ENCODE results near the gene SMIM8. TPM values are rescaled to one million over a fixed set of nuclear protein-coding genes. Genes with fewer than 3 reads are reported as not detected.

Gene SMIM8
- total RNA-seq, 1 donor from 2014 or later, result 6.9 TPM

DNA sequence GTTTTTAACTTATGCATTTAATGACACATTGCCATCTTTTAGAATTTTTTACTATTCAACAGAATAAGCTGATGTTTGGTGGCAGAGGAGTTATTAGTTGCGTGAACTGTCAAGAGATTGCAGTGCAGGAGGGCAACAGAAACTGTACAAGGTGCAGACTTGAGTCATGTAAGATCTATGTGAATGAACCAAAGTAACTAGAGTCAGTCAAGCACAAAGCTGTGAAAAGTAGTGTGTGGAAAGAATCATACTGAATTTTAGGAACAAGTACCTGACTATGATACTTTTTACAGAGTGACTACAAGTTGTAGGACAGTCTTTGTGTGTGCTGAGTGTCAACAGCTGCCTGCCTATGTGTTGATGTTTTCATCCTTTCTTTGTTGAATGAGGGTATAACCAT, 19.5 kb downstream of the SMIM8 start:
- H2AFZ ChIP-seq (ENCODE audit: low read depth, low read length), result no peak overlapping the region
- DNase-seq (ENCODE audit: low read depth) (no peak), FAIRE-seq (no peak)
- H3K9me3 ChIP-seq (ENCODE audit: insufficient read depth, low read depth, low read length), result no peaks in the 10 kb centered on the region
- H3K36me3 ChIP-seq (ENCODE audit: insufficient read depth, low read length), result no peaks in the 10 kb centered on the region
- H4K20me1 ChIP-seq (ENCODE audit: insufficient read depth, low read length), result no peaks in the 10 kb centered on the region
- Mint-ChIP-seq H3K27ac (ENCODE audit: unreplicated experiment) (no peak overlapping the region), H3K36me3 (ENCODE audit: low read depth, unreplicated experiment) (peaks cover 1% of the 10 kb centered on the region), H3K4me3 (ENCODE audit: unreplicated experiment) (no peak overlapping the region), H3K4me1 (ENCODE audit: low read depth, unreplicated experiment) (peaks cover 4% of the 10 kb centered on the region), H3K27me3 (ENCODE audit: low read depth, unreplicated experiment) (no peaks in the 10 kb centered on the region), H3K9me3 (ENCODE audit: unreplicated experiment) (no peaks in the 10 kb centered on the region)
- H3K4me2 ChIP-seq (ENCODE audit: low read length), result no peak overlapping the region
- H3K4me3 ChIP-seq (ENCODE audit: insufficient read depth, low read depth, low read length), result no peak overlapping the region
- no peaks in the 10 kb centered on the region for H3K79me2 ChIP-seq (ENCODE audit: insufficient read depth, low read length)
- H3K27me3 ChIP-seq (ENCODE audit: insufficient read depth, low read length), result no peaks in the 10 kb centered on the region
- H3K4me1 ChIP-seq (ENCODE audit: insufficient read depth, low read length), result no peaks in the 10 kb centered on the region
- H3K9ac ChIP-seq (ENCODE audit: low read length), result no peak overlapping the region
- TF ChIP-seq EZH2 (IDR thresholded peaks at IDR 0.05; ENCODE audit: insufficient read depth, low read length) (no peak), CTCF (IDR thresholded peaks at IDR 0.05; ENCODE audit: insufficient read depth, low read depth, low read length) (no peak)
- H3K27ac ChIP-seq (ENCODE audit: low read depth, low read length), result no peak overlapping the region

DNA sequence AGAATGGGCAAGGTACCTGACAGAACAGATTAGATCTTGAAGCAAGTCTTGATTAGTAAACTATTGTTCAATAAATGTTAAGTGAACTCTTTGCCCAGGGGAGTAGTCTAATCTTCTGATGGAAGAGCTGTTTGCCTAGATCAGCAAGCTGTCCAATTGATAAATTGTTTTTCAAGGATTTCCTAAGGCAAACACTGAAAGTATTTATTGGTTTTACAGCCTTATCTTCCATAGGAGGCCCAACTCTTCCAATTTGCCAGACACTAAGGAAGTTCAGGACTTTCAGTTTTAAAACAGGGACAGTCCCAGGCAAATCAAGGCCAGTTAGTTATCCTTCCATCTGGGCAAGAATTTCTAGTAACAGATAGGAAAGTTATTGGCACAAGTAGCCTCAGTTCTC, 20.4 kb downstream of the SMIM8 start:
- no peak for TF ChIP-seq EZH2 (IDR thresholded peaks at IDR 0.05; ENCODE audit: insufficient read depth, low read length)
- TF ChIP-seq CTCF (IDR thresholded peaks at IDR 0.05; ENCODE audit: insufficient read depth, low read depth, low read length), result no peak
- H3K9me3 Mint-ChIP-seq (ENCODE audit: unreplicated experiment), result no peaks in the 10 kb centered on the region
- Histone ChIP-seq H3K27ac (ENCODE audit: low read depth, low read length) (no peak overlapping the region), H3K9ac (ENCODE audit: low read length) (no peak overlapping the region), H3K4me1 (ENCODE audit: insufficient read depth, low read length) (no peaks in the 10 kb centered on the region), H3K4me2 (ENCODE audit: low read length) (no peak overlapping the region), H3K4me3 (ENCODE audit: insufficient read depth, low read depth, low read length) (no peak overlapping the region), H3K9me3 (ENCODE audit: insufficient read depth, low read depth, low read length) (no peaks in the 10 kb centered on the region), H4K20me1 (ENCODE audit: insufficient read depth, low read length) (no peaks in the 10 kb centered on the region), H2AFZ (ENCODE audit: low read depth, low read length) (no peak overlapping the region), H3K27me3 (ENCODE audit: insufficient read depth, low read length) (no peaks in the 10 kb centered on the region), H3K79me2 (ENCODE audit: insufficient read depth, low read length) (no peaks in the 10 kb centered on the region), H3K36me3 (ENCODE audit: insufficient read depth, low read length) (no peaks in the 10 kb centered on the region)
- FAIRE-seq (no peak), DNase-seq (ENCODE audit: low read depth) (no peak)
- no peak overlapping the region for H3K4me3 Mint-ChIP-seq (ENCODE audit: unreplicated experiment)
- H3K27me3 Mint-ChIP-seq (ENCODE audit: low read depth, unreplicated experiment), result no peaks in the 10 kb centered on the region
- peaks cover 1% of the 10 kb centered on the region for H3K36me3 Mint-ChIP-seq (ENCODE audit: low read depth, unreplicated experiment)
- H3K27ac Mint-ChIP-seq (ENCODE audit: unreplicated experiment), result no peak overlapping the region
- H3K4me1 Mint-ChIP-seq (ENCODE audit: low read depth, unreplicated experiment), result peaks cover 4% of the 10 kb centered on the region

DNA sequence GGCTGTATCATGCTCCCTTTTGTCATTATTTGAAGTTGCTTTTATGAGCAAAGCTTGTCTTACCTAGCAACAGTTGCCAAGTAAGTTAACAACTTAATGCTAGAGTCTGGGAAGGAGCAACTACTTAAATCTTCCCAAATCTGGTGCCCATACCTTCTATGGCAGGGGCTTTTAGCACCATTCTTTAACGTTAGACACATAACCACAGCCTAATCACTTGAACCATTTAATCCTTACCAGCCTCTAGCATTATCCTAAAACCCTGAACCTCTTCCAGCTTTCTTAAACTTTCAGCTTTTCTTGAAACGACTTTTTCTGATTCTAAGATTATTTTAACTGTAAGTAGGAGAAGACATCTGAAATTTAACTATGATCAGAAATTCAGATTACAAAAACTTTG, 22.3 kb downstream of the SMIM8 start, which contains the start of gene C6orf163:
Gene C6orf163 (plus strand): TSS at position 83 of the 400 bp plus-strand sequence. CDS start 287 bp downstream, at position 370.
- Histone ChIP-seq H3K27me3 (ENCODE audit: insufficient read depth, low read length) (no peaks in the 10 kb centered on the region), H2AFZ (ENCODE audit: low read depth, low read length) (no peak within 1 kb of the TSS), H3K36me3 (ENCODE audit: insufficient read depth, low read length) (no peaks in the 10 kb centered on the region), H3K4me3 (ENCODE audit: insufficient read depth, low read depth, low read length) (no peak within 1 kb of the TSS), H3K4me1 (ENCODE audit: insufficient read depth, low read length) (no peaks in the 10 kb centered on the region), H3K4me2 (ENCODE audit: low read length) (no peak within 1 kb of the TSS), H3K79me2 (ENCODE audit: insufficient read depth, low read length) (no peaks in the 10 kb centered on the region), H4K20me1 (ENCODE audit: insufficient read depth, low read length) (no peaks in the 10 kb centered on the region), H3K9me3 (ENCODE audit: insufficient read depth, low read depth, low read length) (no peaks in the 10 kb centered on the region), H3K27ac (ENCODE audit: low read depth, low read length) (no peak within 1 kb of the TSS), H3K9ac (ENCODE audit: low read length) (no peak within 1 kb of the TSS)
- DNase-seq (ENCODE audit: low read depth) (no peak), FAIRE-seq (no peak)
- Mint-ChIP-seq H3K36me3 (ENCODE audit: low read depth, unreplicated experiment) (peaks cover 1% of the 10 kb centered on the region), H3K4me3 (ENCODE audit: unreplicated experiment) (no peak within 1 kb of the TSS), H3K4me1 (ENCODE audit: low read depth, unreplicated experiment) (no peaks in the 10 kb centered on the region), H3K9me3 (ENCODE audit: unreplicated experiment) (no peaks in the 10 kb centered on the region), H3K27me3 (ENCODE audit: low read depth, unreplicated experiment) (no peaks in the 10 kb centered on the region), H3K27ac (ENCODE audit: unreplicated experiment) (no peak within 1 kb of the TSS)
- TF ChIP-seq EZH2 (IDR thresholded peaks at IDR 0.05; ENCODE audit: insufficient read depth, low read length) (no peak), CTCF (IDR thresholded peaks at IDR 0.05; ENCODE audit: insufficient read depth, low read depth, low read length) (no peak)
